Thymus (tissue), 11 donors: ENCODE results near the gene UNC13B. TPM values are rescaled to one million over a fixed set of nuclear protein-coding genes. Genes with fewer than 3 reads are reported as not detected.

Experiments used
- DNase-seq, 9 donors: peaks; one replicate each; pipeline ENCODE4 v3.0.0-alpha.2; 2013; ENCODE audit warnings: low spot score in 9 of 9, low read depth in 6 of 9, missing footprints in 1 of 9
- H3K27ac ChIP-seq, 2 donors: one replicate each; pipeline ENCODE4 v1.5.1; 2013; ENCODE audit warnings: control low read depth in 1 of 2, low read depth in 1 of 2, low read length in 1 of 2, mild to moderate bottlenecking in 1 of 2, moderate library complexity in 1 of 2
- H3K27me3 ChIP-seq, 2 donors: one replicate each; pipeline ENCODE4 v1.5.1; 2013; ENCODE audit warnings: low read length in 1 of 2; ENCODE audit not compliant: control insufficient read depth in 2 of 2, insufficient read depth in 1 of 2
- H3K36me3 ChIP-seq, 2 donors: one replicate each; pipeline ENCODE4 v1.5.1; 2013; ENCODE audit warnings: low read length in 1 of 2, mild to moderate bottlenecking in 1 of 2, moderate library complexity in 1 of 2; ENCODE audit not compliant: control insufficient read depth in 2 of 2, insufficient read depth in 2 of 2
- H3K4me1 ChIP-seq, 2 donors: one replicate each; pipeline ENCODE4 v1.5.1; 2013; ENCODE audit warnings: low read length in 2 of 2; ENCODE audit not compliant: control insufficient read depth in 2 of 2, insufficient read depth in 2 of 2
- H3K4me3 ChIP-seq, 2 donors: one replicate each; pipeline ENCODE4 v1.5.1; 2013; ENCODE audit warnings: low read length in 2 of 2, control low read depth in 1 of 2, mild to moderate bottlenecking in 1 of 2
- H3K9me3 ChIP-seq, 2 donors: one replicate each; pipeline ENCODE4 v1.5.1; 2013; ENCODE audit warnings: low read length in 1 of 2, mild to moderate bottlenecking in 1 of 2; ENCODE audit not compliant: control insufficient read depth in 2 of 2, insufficient read depth in 1 of 2
- WGBS: extraction: QIAGEN DNeasy Blood & Tissue Kit; methylation state at CpG from one replicate; pipeline ENCODE4 v1.1.7; 2013; 5-methylcytosine and 5-hydroxymethylcytosine counted together
- polyA plus RNA-seq: library from polyadenylated mRNA; stranded (reverse); fragments of 200-250 nt; gene quantifications from one replicate; pipeline ENCODE4 v1.2.3, GENCODE V29; 2013
- total RNA-seq: library from RNA; stranded (reverse); fragments of 120-200 nt; gene quantifications from one replicate; pipeline ENCODE4 v1.2.4, GENCODE V29; 2013
- donor health status: healthy.

The UNC13B gene
- total and polyA plus RNA-seq, 2 donors, result 3.5 to 6.9 TPM

GRCh38 chr9:35273591-35273990, 111.8 kb downstream of the UNC13B start:
- no peak overlapping the region for H3K27ac ChIP-seq
- H3K9me3 ChIP-seq, result no peaks in the 10 kb centered on the region
- no peaks in the 10 kb centered on the region for H3K4me1 ChIP-seq
- no peak overlapping the region for H3K4me3 ChIP-seq
- H3K36me3 ChIP-seq, result no peaks in the 10 kb centered on the region
- H3K27me3 ChIP-seq, result no peaks in the 10 kb centered on the region
- WGBS, result 96% methylated on average over 5 of the region's 5 CpGs
- DNase-seq, result no peak

DNA sequence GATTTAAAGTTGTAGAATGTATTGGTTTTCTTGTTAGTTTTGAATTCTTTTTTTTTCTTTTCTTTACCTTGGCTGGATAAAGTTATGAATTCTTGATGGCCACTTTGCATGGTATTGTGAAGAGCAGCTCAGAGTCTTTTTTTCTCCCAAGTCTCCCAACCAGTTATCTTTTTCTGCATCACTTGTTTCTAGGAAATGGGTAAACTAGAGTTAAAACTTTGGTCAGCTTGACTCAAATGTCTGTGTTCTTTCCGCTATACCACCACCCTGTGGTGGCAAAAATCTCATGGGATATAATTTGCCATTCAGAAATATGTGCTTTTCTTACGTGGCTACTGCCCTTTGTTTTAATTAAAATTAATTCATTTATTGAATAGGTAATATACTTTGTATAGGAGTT, 113.2 kb downstream of the UNC13B start:
- Histone ChIP-seq H3K9me3 (no peaks in the 10 kb centered on the region), H3K36me3 (no peaks in the 10 kb centered on the region), H3K4me3 (no peak overlapping the region), H3K27me3 (no peaks in the 10 kb centered on the region), H3K27ac (no peak overlapping the region), H3K4me1 (no peaks in the 10 kb centered on the region)
- WGBS, result 85% methylated on average over 2 of the region's 2 CpGs
- no peak for DNase-seq

- no peaks in the 10 kb centered on the region for H3K9me3 ChIP-seq
- H3K27me3 ChIP-seq, result no peaks in the 10 kb centered on the region
- no peaks in the 10 kb centered on the region for H3K36me3 ChIP-seq
- no peak overlapping the region for H3K27ac ChIP-seq
- no peak for DNase-seq
- no peaks in the 10 kb centered on the region for H3K4me1 ChIP-seq
- H3K4me3 ChIP-seq, result no peak overlapping the region
- WGBS, result 95% methylated on average over 1 of the region's 1 CpG
Observed at GRCh38 chr9:35277171-35277520, 115.3 kb downstream of the UNC13B start.

GRCh38 chr9:35277628-35278359, 116.0 kb downstream of the UNC13B start:
- DNase-seq, result no peak
- H3K4me1 ChIP-seq, result no peaks in the 10 kb centered on the region
- no peaks in the 10 kb centered on the region for H3K27me3 ChIP-seq
- no peak overlapping the region for H3K4me3 ChIP-seq
- H3K9me3 ChIP-seq, result no peaks in the 10 kb centered on the region
- 94% methylated on average over 7 of the region's 7 CpGs for WGBS
- H3K36me3 ChIP-seq, result no peaks in the 10 kb centered on the region
- no peak overlapping the region for H3K27ac ChIP-seq

- WGBS, result 94% methylated on average over 2 of the region's 2 CpGs
- Histone ChIP-seq H3K4me1 (no peaks in the 10 kb centered on the region), H3K36me3 (no peaks in the 10 kb centered on the region), H3K27me3 (no peaks in the 10 kb centered on the region), H3K9me3 (no peaks in the 10 kb centered on the region), H3K4me3 (no peak overlapping the region), H3K27ac (no peak overlapping the region)
- DNase-seq, result no peak
Observed at GRCh38 chr9:35279946-35280345, 118.1 kb downstream of the UNC13B start.

GRCh38 chr9:35280399-35280798, 118.6 kb downstream of the UNC13B start:
- WGBS, result 92% methylated on average over 1 of the region's 1 CpG
- no peaks in the 10 kb centered on the region for H3K27me3 ChIP-seq
- H3K4me3 ChIP-seq, result no peak overlapping the region
- H3K36me3 ChIP-seq, result no peaks in the 10 kb centered on the region
- H3K27ac ChIP-seq, result no peak overlapping the region
- H3K4me1 ChIP-seq, result no peaks in the 10 kb centered on the region
- DNase-seq, result no peak
- no peaks in the 10 kb centered on the region for H3K9me3 ChIP-seq

DNA sequence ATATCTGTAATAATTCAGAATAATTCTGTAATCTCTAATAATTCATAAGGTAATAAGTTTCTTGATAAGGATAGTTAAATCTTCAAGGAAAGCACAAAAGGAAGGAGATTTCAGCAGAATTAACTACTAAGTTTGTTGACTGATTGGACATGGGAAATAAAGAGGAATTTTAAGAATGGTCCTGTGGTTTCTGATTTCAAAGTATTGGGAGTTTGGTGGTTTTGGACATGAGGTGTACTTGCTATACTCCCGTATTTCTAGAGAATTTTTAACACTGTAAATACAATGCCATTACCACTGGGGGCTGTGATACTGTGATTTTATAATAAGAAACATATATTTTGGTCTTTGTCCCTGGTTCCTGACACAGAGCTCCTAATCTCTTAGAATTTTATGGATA, 123.9 kb downstream of the UNC13B start:
- H3K9me3 ChIP-seq, result no peaks in the 10 kb centered on the region
- 88% methylated on average over 1 of the region's 1 CpG for WGBS
- no peaks in the 10 kb centered on the region for H3K27me3 ChIP-seq

GRCh38 chr9:35286381-35286780, 124.6 kb downstream of the UNC13B start:
- H3K9me3 ChIP-seq, result no peaks in the 10 kb centered on the region
- H3K4me3 ChIP-seq, result no peak overlapping the region
- H3K4me1 ChIP-seq, result no peaks in the 10 kb centered on the region
- DNase-seq, result no peak
- WGBS, result 96% methylated on average over 1 of the region's 1 CpG
- H3K27ac ChIP-seq, result no peak overlapping the region
- H3K27me3 ChIP-seq, result no peaks in the 10 kb centered on the region
- no peaks in the 10 kb centered on the region for H3K36me3 ChIP-seq

More for the DNA sequence above, 123.9 kb downstream of the UNC13B start:
- no peak for DNase-seq
- H3K4me3 ChIP-seq, result no peak overlapping the region
- no peak overlapping the region for H3K27ac ChIP-seq
- H3K4me1 ChIP-seq, result no peaks in the 10 kb centered on the region
- no peaks in the 10 kb centered on the region for H3K36me3 ChIP-seq

DNA sequence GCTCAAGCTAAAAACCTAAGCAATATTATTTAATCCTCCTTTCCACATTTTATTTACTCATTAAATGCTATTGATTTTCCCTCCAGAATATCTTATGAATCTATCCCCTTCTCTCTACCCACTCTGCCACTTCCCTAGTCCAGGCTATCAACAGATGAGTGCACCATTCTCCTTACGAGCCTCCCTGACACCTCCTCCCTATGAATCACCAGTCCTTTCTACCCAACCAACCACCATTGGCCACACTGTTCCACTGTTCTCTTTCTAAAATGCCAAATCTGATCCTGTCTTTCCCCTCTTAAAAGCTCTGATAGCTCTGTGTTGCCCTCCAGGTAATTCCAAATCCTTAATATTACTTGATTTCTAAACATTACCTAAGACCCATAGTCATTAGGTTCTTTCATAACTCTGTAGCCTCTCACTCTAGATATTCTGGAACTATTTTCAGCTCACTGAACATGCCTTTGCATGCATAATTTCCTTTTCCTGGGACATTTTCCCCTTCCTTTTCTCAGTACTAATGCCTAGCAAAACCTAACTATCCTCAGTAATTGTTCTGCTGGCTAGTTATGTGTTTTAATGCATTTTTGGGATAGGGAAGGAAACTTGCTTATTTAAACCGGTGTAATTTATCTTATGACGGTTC, 126.3 kb downstream of the UNC13B start:
- no peak for DNase-seq
- Histone ChIP-seq H3K36me3 (no peaks in the 10 kb centered on the region), H3K4me1 (no peaks in the 10 kb centered on the region), H3K27me3 (no peaks in the 10 kb centered on the region), H3K9me3 (no peaks in the 10 kb centered on the region), H3K27ac (no peak overlapping the region), H3K4me3 (no peak overlapping the region)
- 97% methylated on average over 3 of the region's 3 CpGs for WGBS
